Rectal smooth muscle tissue (tissue), 1 donor: ENCODE data around the gene SLC34A2.

ENCODE experiments used
- H3K27ac ChIP-seq: one replicate; pipeline ENCODE4 v1.7.0; 2013; ENCODE audit warnings: low read depth, low read length, inconsistent platforms
- H3K27me3 ChIP-seq: one replicate; pipeline ENCODE4 v1.7.0; 2013; ENCODE audit warnings: low read length; ENCODE audit not compliant: control insufficient read depth, insufficient read depth
- H3K36me3 ChIP-seq: one replicate; pipeline ENCODE4 v1.7.0; 2013; ENCODE audit warnings: low read length; ENCODE audit not compliant: control insufficient read depth, insufficient read depth
- H3K4me1 ChIP-seq: one replicate; pipeline ENCODE4 v1.7.0; 2013; ENCODE audit warnings: low read length; ENCODE audit not compliant: control insufficient read depth, insufficient read depth
- H3K4me3 ChIP-seq: one replicate; pipeline ENCODE4 v1.7.0; 2013; ENCODE audit warnings: low read length
- H3K9ac ChIP-seq: one replicate; pipeline ENCODE4 v1.7.0; 2013; ENCODE audit warnings: low read length

The SLC34A2 gene

DNA sequence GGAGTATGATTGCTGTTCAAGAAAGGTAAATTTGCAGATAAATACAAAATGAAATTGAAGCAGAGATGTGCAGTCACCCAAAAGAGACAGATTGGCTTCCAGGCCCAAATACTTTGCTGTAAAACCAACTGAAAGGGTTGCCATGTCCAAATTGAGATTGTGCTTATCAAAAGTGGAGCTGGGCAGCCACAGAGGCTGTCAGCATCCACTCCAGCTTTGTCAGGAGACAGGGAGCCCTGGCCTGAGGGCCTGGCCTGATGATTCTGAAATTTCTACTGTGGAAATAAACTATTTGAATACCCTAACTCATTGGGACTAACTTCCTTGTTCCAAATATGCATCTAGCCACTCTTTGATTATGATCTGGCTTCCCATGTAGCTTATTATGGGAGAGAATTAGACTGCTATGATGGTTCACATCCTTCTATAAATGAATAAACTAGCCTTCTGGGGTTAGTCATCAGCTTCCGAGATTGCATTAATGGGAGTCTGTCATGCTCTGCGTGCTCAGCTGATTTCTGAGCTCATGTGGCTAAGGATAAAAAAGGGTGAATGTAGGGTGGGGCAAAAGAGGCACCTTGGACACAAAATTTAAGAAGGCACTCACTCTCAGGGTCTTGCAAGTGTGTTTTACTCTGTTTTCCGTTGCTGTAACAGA, 48.2 kb downstream of the SLC34A2 start:
- no peaks in the 10 kb centered on the region for H3K27me3 ChIP-seq
- H3K27ac ChIP-seq, result no peak overlapping the region
- H3K4me3 ChIP-seq, result no peak overlapping the region

GRCh38 chr4:25704516-25704915, 48.9 kb downstream of the SLC34A2 start:
- Histone ChIP-seq H3K27ac (no peak overlapping the region), H3K36me3 (no peaks in the 10 kb centered on the region), H3K9ac (no peak overlapping the region), H3K4me1 (no peaks in the 10 kb centered on the region), H3K4me3 (no peak overlapping the region), H3K27me3 (no peaks in the 10 kb centered on the region)

More for the DNA sequence above, 48.2 kb downstream of the SLC34A2 start:
- no peaks in the 10 kb centered on the region for H3K4me1 ChIP-seq
- no peak overlapping the region for H3K9ac ChIP-seq
- no peaks in the 10 kb centered on the region for H3K36me3 ChIP-seq

- Histone ChIP-seq H3K36me3 (no peaks in the 10 kb centered on the region), H3K4me3 (no peak overlapping the region), H3K4me1 (no peaks in the 10 kb centered on the region), H3K9ac (no peak overlapping the region), H3K27me3 (no peaks in the 10 kb centered on the region), H3K27ac (no peak overlapping the region)
Observed at GRCh38 chr4:25710637-25711036, 55.0 kb downstream of the SLC34A2 start.

DNA sequence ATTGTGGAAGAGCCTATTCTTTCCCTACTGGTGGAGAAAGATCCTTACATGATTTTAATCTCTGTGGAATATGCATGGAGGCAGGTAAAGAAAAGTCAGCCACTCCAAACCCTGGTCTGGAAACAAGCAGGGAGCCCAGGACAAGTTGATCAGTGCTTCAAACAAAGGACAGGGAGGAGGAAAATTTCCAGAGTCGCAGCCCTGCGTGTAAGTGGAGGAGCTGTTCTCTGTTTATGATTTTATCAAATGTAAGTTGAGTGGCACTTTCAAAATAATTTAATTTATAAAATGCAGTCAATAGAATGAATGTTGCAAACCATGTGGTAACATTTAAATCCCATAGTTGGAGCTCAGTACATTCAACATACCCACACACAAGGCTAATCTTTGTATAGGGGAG, 57.0 kb downstream of the SLC34A2 start:
- Histone ChIP-seq H3K27me3 (no peaks in the 10 kb centered on the region), H3K36me3 (no peaks in the 10 kb centered on the region), H3K27ac (no peak overlapping the region), H3K9ac (no peak overlapping the region), H3K4me3 (no peak overlapping the region), H3K4me1 (no peaks in the 10 kb centered on the region)

GRCh38 chr4:25713812-25714211, 58.2 kb downstream of the SLC34A2 start:
- no peak overlapping the region for H3K27ac ChIP-seq
- no peaks in the 10 kb centered on the region for H3K36me3 ChIP-seq
- no peaks in the 10 kb centered on the region for H3K4me1 ChIP-seq
- H3K4me3 ChIP-seq, result no peak overlapping the region
- H3K9ac ChIP-seq, result no peak overlapping the region
- no peaks in the 10 kb centered on the region for H3K27me3 ChIP-seq

DNA sequence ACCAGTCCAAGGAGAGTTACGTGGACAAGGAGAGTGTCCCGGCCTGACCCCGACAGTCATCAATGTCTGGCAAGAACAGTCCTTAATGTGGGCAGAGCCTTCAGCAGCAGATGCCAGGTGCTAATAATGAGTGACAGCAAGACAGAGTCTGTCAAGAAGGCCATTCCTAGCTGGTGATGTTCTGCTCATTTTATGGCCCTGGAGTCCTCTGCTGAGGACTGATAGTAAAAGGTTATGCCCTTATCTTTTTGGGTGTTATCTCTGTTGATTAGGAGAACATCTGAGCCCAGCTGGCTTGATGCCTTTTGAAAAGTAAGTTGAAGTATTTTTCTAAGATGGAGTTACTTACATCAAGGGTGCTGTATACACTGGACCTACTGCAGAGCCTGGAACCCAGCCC, 67.3 kb downstream of the SLC34A2 start:
- no peaks in the 10 kb centered on the region for H3K36me3 ChIP-seq
- H3K4me3 ChIP-seq, result no peak overlapping the region
- H3K27ac ChIP-seq, result no peak overlapping the region
- H3K27me3 ChIP-seq, result no peaks in the 10 kb centered on the region
- no peak overlapping the region for H3K9ac ChIP-seq
- H3K4me1 ChIP-seq, result no peaks in the 10 kb centered on the region

DNA sequence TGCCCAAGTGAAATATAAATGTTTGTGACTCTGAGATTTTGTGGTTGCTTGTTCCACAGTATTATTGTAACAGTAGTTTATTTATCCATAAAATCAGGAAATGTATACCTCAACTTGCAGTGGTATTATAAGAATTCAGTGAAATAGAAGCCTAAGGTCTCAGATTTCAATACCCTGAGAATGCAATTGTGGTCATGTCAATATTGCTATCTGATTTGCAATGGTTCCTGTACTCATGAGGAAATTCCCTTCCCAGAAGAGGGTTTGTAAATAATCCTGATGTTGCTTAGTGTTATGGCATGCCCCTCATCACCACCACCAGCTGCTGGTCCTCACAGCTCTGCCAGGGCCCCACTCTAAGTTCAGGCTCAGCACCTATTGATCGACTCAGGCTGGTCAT, 67.8 kb downstream of the SLC34A2 start:
- H3K36me3 ChIP-seq, result no peaks in the 10 kb centered on the region
- no peak overlapping the region for H3K4me3 ChIP-seq
- no peaks in the 10 kb centered on the region for H3K4me1 ChIP-seq
- H3K9ac ChIP-seq, result no peak overlapping the region
- H3K27me3 ChIP-seq, result no peaks in the 10 kb centered on the region
- no peak overlapping the region for H3K27ac ChIP-seq

- Histone ChIP-seq H3K27ac (no peak overlapping the region), H3K4me1 (no peaks in the 10 kb centered on the region), H3K36me3 (no peaks in the 10 kb centered on the region), H3K4me3 (no peak overlapping the region), H3K9ac (no peak overlapping the region), H3K27me3 (no peaks in the 10 kb centered on the region)
Observed at GRCh38 chr4:25725870-25726269, 70.2 kb downstream of the SLC34A2 start.

DNA sequence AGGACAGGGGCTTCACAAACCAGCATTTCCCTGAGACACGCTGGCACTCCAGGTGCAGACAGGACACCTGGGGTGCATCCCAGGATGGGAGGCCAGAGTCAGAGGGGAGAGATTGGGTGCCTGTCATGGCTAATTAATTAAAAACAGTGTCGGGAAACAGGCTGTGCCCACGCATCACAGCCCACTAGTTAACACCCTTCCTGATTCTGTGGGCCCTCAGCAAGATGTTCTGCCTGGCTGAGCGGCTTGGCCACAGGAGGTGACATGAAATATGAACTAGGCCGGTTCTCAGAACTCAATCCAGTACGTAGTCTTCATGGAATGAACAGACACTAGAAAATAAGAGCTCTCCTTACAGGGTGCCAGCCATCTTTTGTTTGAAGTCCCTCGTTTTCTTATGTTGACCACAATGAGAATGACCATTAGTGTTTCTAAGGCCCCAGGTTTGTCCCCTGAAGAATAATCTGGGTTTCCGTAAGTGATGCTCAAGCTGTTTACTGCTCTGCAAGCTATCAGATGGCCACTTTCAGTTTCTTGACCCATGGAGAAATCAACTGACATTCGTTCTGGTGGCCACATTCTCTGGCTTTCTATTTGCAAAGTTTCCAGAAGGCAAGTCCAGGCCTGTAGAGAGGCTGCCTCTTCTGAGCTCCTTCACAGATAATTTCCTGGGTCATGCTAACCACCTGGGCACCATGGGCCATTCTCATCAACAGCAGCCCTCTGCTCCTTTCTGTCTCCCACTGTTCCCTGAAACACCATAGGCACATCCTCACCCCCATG, 72.3 kb downstream of the SLC34A2 start:
- H3K27me3 ChIP-seq, result no peaks in the 10 kb centered on the region
- no peaks in the 10 kb centered on the region for H3K4me1 ChIP-seq
- no peak overlapping the region for H3K27ac ChIP-seq
- H3K36me3 ChIP-seq, result no peaks in the 10 kb centered on the region
- no peak overlapping the region for H3K4me3 ChIP-seq
- H3K9ac ChIP-seq, result no peak overlapping the region
